Naive thymus-derived CD8-positive, alpha-beta T cell (primary cell): ENCODE measurements around the gene DUOX2. TPM values are rescaled to one million over a fixed set of nuclear protein-coding genes. Genes with fewer than 3 reads are reported as not detected.
A peak's percentile ranks its signal among the peaks of the same experiment; 100 is the strongest.

Source experiments
- ATAC-seq, 2 donors: fragments of 150-1000 bp; cut with Tn5 transposase in 1 of 2; sonication (Bioruptor Pico), chemical (Tn5 transposase) in 1 of 2; 1 replicate in 1 of 2; 2 replicates in 1 of 2; pipeline ENCODE4 v1.10.0; 2021; ENCODE audit warnings: mild to moderate bottlenecking in 2 of 2, moderate library complexity in 2 of 2
- POLR2A ChIA-PET: fragments of 350-600 bp; sonication (Branson Sonifier 250); formaldehyde crosslinking; loops from one replicate; lab custom pipeline; 2021; ENCODE audit warnings: antibody characterized with exemption; lab: Charles Lee
- DNase-seq, 10 donors: peaks; one replicate each; pipeline versions ENCODE4 v3.0.0 to v3.0.0-alpha.2; 2020 to 2022
- H3K27ac Mint-ChIP-seq, 10 donors: one replicate each; pipeline ENCODE4 v1.8.0; 2020 to 2022; ENCODE audit warnings: mild to moderate bottlenecking in 10 of 10, mixed read lengths in 10 of 10, moderate library complexity in 4 of 10, inconsistent platforms in 1 of 10
- H3K27me3 Mint-ChIP-seq, 5 donors: one replicate each; pipeline ENCODE4 v1.8.0; 2021 to 2022; ENCODE audit warnings: mixed read lengths in 5 of 5
- H3K36me3 Mint-ChIP-seq, 3 donors: one replicate each; pipeline ENCODE4 v1.8.0; 2020 to 2022; ENCODE audit warnings: mixed read lengths in 3 of 3, mild to moderate bottlenecking in 2 of 3, inconsistent platforms in 1 of 3
- H3K4me1 Mint-ChIP-seq, 4 donors: one replicate each; pipeline ENCODE4 v1.8.0; 2021 to 2022; ENCODE audit warnings: mixed read lengths in 4 of 4
- H3K4me3 Mint-ChIP-seq, 10 donors: one replicate each; pipeline ENCODE4 v1.8.0; 2020 to 2022; ENCODE audit warnings: mild to moderate bottlenecking in 10 of 10, mixed read lengths in 10 of 10, moderate library complexity in 6 of 10, inconsistent platforms in 1 of 10
- H3K9me3 Mint-ChIP-seq, 9 donors: one replicate each; pipeline ENCODE4 v1.8.0; 2020 to 2022; ENCODE audit warnings: mixed read lengths in 9 of 9, mild to moderate bottlenecking in 3 of 9, inconsistent platforms in 1 of 9, moderate library complexity in 1 of 9
- polyA plus RNA-seq, 3 donors: library from polyadenylated mRNA; unstranded; fragments of 300-500 nt; fragmentation: Illumina TruSeq; gene quantifications; one replicate each; pipeline ENCODE4 v1.2.3, GENCODE V29; 2021
- total RNA-seq, 8 experiments: library from RNA in 2 of 8; stranded (reverse) in 2 of 8; gene quantifications; one replicate each; pipeline ENCODE4 v1.2.3 and lab custom pipeline; 2021 to 2026

DUOX2 gene
- total RNA-seq (not detected), polyA plus RNA-seq (not detected), total RNA-seq (lab: John Stamatoyannopoulos, UW) (0 to 0.17 (median 0.07) reads per million in 6 experiments)

DNA sequence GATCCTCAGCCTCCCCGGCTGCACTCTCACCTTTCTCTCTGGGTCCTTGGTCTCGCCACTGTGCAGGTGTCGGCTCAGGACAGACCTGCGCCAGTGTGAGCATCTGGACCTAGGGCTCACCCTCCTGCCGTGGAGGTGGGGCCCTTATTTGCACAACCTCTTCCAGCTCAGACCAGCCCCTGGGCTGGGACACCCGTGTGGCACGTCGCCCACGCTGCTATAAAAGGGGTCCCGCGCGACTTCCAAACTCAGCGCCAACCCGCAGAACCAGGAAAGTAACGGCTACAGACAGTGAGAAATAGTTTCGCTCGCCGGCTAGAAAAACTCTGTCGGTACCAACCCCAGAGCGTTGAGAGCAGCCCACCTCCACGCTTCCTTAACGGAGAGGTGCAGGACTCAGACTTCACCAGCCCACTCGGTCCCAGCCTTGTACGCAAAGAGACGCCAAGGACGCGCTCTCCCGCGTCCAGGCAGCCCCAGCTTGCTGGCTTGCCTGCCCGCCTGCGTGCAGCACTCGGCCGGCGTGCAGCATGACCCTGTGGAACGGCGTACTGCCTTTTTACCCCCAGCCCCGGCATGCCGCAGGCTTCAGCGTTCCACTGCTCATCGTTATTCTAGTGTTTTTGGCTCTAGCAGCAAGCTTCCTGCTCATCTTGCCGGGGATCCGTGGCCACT lies at the start of gene DUOX2, which contains the start of gene DUOXA2:
TSS of gene DUOX2 (minus strand) at position 97 of the 675 bp plus-strand sequence. CDS start 761 bp downstream, outside the sequence.
TSS of gene DUOXA2 (plus strand) at position 251 of the 675 bp plus-strand sequence. CDS start at position 531, 280 bp downstream.
- POLR2A ChIA-PET = no interaction called here
- peaks cover 0 to 2% (median 0%) of the 10 kb centered on the region in 9 donors for H3K9me3 Mint-ChIP-seq
- ATAC-seq = no peak
- no peak for DNase-seq
- peaks cover 27 to 64% (median 55%) of the 10 kb centered on the region in 4 donors for H3K4me1 Mint-ChIP-seq
- peaks cover 0 to 2% (median 0%) of the 10 kb centered on the region in 3 donors for H3K36me3 Mint-ChIP-seq
- H3K4me3 Mint-ChIP-seq = peak within 1 kb of the TSS; percentile 33 to 78 (median 56)
- H3K27ac Mint-ChIP-seq = no peak within 1 kb of the TSS
- H3K27me3 Mint-ChIP-seq = peaks cover 46 to 90% (median 69%) of the 10 kb centered on the region in 5 donors

DNA sequence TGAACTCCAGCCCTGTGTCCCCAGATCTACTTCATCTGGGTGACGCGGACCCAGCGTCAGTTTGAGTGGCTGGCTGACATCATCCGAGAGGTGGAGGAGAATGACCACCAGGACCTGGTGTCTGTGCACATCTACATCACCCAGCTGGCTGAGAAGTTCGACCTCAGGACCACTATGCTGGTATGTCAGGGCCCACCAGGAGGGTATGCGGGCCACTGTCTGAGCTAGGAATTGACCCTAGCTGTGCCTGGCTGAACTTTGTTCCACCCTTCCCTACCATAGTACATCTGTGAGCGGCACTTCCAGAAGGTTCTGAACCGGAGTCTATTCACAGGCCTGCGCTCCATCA lies 49.5 kb upstream of the DUOX2 start:
- DNase-seq (no peak), ATAC-seq (no peak)
- Mint-ChIP-seq H3K27ac (peak overlapping the region in 3 of 10 donors; percentile 34 to 71 (median 62)), H3K9me3 (no peaks in the 10 kb centered on the region), H3K4me1 (peaks cover 6 to 30% (median 16%) of the 10 kb centered on the region in 4 donors), H3K36me3 (peaks cover 0 to 3% (median 0%) of the 10 kb centered on the region in 3 donors), H3K27me3 (no peaks in the 10 kb centered on the region), H3K4me3 (no peak overlapping the region)
- POLR2A ChIA-PET = interaction anchor here (0.6 to 2.2 kb wide), 6 partner anchors 12 to 239 kb away, joined by 3 to 21 read pairs (median 4); a partner anchor contains a TSS

DNA sequence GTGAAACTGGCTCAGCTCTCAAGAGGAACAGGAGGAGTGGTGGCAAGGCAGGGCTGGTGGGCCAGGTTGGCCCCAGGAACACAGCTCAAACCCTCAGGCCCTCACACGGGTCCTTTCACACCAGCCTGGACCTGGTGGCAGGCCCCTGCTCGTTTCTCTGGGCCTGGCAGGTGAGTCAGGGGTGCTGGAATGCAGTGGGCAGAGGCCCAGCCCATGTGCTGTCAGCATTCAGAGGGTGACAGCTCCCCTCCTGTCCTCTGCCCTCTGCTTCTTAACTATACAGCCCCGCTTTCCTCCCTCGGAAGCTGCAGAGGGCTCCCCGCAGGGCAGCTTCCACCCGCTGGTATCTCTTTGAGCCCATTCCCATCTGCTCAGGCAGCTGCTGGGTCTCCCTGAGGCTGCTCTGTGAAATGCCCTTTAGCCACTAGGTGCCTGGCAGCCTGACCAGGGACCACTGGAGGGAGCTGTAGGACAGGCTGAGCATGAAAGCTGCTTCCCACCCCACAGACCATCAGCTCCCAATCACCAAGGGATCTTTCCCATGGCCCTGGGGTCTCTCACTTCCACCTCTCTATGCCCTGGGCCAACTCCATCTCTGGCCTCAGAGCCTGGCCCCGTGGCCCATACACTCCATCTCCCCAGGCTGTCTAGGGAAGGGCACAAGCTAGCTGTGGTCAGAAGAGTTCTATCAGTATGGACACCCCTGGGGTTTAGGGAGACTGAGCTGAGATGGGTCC lies 49.0 kb upstream of the DUOX2 start:
- POLR2A ChIA-PET = interaction anchor here (0.6 to 2.2 kb wide), 6 partner anchors 12 to 240 kb away, joined by 3 to 21 read pairs (median 4); a partner anchor contains a TSS
- ATAC-seq (no peak), DNase-seq (peak; percentile 30 to 81 (median 52))
- Mint-ChIP-seq H3K4me3 (no peak overlapping the region), H3K27me3 (no peaks in the 10 kb centered on the region), H3K36me3 (peaks cover 0 to 3% (median 0%) of the 10 kb centered on the region in 3 donors), H3K4me1 (peaks cover 6 to 33% (median 16%) of the 10 kb centered on the region in 4 donors), H3K27ac (peak overlapping the region in 4 of 10 donors; percentile 34 to 71 (median 53)), H3K9me3 (no peaks in the 10 kb centered on the region)

GRCh38 chr15:45161666-45162065 lies 47.7 kb upstream of the DUOX2 start:
- no peak for ATAC-seq
- Mint-ChIP-seq H3K9me3 (no peaks in the 10 kb centered on the region), H3K27ac (no peak overlapping the region), H3K27me3 (no peaks in the 10 kb centered on the region), H3K4me1 (peaks cover 6 to 35% (median 16%) of the 10 kb centered on the region in 4 donors), H3K4me3 (no peak overlapping the region), H3K36me3 (peaks cover 0 to 3% (median 0%) of the 10 kb centered on the region in 3 donors)
- no peak for DNase-seq
- POLR2A ChIA-PET = interaction anchor here (1.0 kb wide), 1 partner anchor 39 kb away, joined by 3 read pairs; no protein-coding TSS in a partner anchor

DNA sequence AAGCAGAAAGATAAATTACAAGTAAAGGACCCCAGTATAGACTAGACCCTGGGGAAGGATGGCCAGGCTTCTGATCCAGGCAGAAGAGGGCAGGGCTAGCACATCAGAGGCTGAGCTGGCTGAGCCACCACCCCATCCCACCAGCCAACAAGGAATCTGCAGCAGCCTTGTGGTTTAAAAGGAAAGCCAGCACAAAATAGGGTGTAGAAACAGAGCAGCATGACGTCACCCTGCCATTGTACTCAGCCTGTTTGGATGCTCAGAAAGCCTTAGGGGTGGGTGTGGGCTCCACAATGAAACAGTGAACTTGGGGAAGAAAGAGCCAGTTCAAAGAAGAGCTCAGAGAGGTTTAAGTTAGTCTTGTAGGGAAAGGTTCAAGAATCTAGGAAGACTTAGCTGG lies 44.0 kb upstream of the DUOX2 start:
- POLR2A ChIA-PET = interaction anchor here (1.0 kb wide), 1 partner anchor 9 kb away, joined by 3 read pairs; no protein-coding TSS in a partner anchor
- H3K4me3 Mint-ChIP-seq = no peak overlapping the region
- no peaks in the 10 kb centered on the region for H3K27me3 Mint-ChIP-seq
- H3K4me1 Mint-ChIP-seq = peaks cover 0 to 16% (median 7%) of the 10 kb centered on the region in 4 donors
- no peak overlapping the region for H3K27ac Mint-ChIP-seq
- H3K9me3 Mint-ChIP-seq = no peaks in the 10 kb centered on the region
- peaks cover 0 to 3% (median 0%) of the 10 kb centered on the region in 3 donors for H3K36me3 Mint-ChIP-seq
- ATAC-seq (no peak), DNase-seq (no peak)

DNA sequence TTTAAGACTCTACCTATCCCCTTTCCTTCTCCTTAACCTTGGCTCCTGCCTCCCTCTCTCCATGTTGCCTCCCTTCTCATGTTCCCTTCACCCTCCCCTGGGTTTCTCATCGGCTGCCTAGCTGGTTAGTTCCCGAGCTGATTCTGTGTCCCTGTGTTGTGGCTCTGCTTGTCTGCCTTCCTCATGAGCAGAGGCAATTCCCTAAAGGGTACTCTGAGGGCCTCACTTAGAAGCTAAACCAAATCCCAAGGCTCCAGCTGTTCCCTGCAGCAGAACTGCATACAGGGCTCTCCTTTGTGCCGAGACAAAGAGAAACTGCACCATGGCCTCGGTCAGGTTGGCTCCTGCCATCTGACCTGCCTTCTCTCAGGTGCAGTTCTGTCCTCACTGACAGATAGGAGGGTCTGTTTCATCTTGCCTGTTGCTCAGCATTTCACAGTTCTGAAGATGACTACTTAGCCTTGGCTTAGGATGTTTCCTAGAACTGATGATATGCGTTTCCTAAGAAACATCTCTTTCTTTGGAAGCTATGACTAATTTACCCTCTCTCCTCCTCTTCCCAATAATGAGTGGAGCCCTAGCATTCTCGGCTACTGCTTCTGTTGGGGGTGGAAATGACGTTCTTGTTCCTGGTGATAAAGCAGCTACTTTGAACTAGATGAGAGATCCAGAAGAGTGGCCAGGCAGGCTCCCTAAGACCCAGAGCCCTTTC lies 42.9 kb upstream of the DUOX2 start:
- H3K4me1 Mint-ChIP-seq = peaks cover 0 to 16% (median 6%) of the 10 kb centered on the region in 4 donors
- no peaks in the 10 kb centered on the region for H3K9me3 Mint-ChIP-seq
- ATAC-seq = no peak
- no peaks in the 10 kb centered on the region for H3K27me3 Mint-ChIP-seq
- no peak for DNase-seq
- H3K27ac Mint-ChIP-seq = peak overlapping the region in 3 of 10 donors; percentile 15 to 69 (median 43)
- H3K4me3 Mint-ChIP-seq = no peak overlapping the region
- POLR2A ChIA-PET = no interaction called here
- peaks cover 0 to 8% (median 0%) of the 10 kb centered on the region in 3 donors for H3K36me3 Mint-ChIP-seq

- Mint-ChIP-seq H3K36me3 (peaks cover 0 to 8% (median 0%) of the 10 kb centered on the region in 3 donors), H3K9me3 (no peaks in the 10 kb centered on the region), H3K4me3 (no peak overlapping the region), H3K27ac (no peak overlapping the region), H3K27me3 (no peaks in the 10 kb centered on the region), H3K4me1 (peaks cover 0 to 15% (median 5%) of the 10 kb centered on the region in 4 donors)
- POLR2A ChIA-PET = no interaction called here
- ATAC-seq = no peak
- DNase-seq = no peak
These were observed 41.8 kb upstream of the DUOX2 start for GRCh38 chr15:45155739-45156138.

DNA sequence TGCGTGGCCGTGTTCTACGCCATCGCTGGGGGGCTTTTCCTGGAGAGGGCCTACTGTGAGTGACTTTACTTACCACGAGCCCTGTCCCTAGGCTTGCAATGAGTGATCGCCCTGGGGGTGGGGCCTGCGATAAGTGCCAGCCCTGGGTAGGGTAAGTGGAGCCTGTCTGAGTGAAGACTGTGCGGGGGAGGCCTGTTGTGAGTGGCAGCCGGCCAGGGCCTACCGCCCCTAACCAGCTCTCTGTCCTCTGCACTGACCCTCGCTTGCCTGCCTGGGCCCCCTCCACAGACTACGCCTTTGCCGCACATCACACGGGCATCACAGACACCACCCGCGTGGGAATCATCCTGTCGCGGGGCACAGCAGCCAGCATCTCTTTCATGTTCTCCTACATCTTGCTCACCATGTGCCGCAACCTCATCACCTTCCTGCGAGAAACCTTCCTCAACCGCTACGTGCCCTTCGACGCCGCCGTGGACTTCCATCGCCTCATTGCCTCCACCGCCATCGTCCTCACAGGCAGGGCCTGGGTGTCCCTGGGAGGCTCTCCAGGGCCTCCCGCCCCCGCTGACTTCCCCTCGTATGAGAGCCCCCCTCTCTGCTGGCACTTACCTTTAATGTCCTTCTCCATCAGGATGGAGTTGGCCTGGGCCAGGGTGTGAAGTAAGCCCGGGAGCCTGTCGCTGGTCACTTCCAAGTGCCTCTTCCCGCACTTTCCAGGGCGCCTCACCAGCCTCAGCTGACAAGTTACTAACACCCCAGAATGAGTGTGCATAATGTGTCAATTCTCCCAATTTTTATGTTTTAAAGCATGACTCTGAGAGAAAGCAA lies 38.2 kb upstream of the DUOX2 start:
- no peak overlapping the region for H3K4me3 Mint-ChIP-seq
- no peaks in the 10 kb centered on the region for H3K27me3 Mint-ChIP-seq
- peaks cover 0 to 5% (median 0%) of the 10 kb centered on the region in 3 donors for H3K36me3 Mint-ChIP-seq
- H3K9me3 Mint-ChIP-seq = no peaks in the 10 kb centered on the region
- peaks cover 4 to 8% (median 6%) of the 10 kb centered on the region in 4 donors for H3K4me1 Mint-ChIP-seq
- DNase-seq (no peak), ATAC-seq (no peak)
- no peak overlapping the region for H3K27ac Mint-ChIP-seq
- POLR2A ChIA-PET = no interaction called here

DNA sequence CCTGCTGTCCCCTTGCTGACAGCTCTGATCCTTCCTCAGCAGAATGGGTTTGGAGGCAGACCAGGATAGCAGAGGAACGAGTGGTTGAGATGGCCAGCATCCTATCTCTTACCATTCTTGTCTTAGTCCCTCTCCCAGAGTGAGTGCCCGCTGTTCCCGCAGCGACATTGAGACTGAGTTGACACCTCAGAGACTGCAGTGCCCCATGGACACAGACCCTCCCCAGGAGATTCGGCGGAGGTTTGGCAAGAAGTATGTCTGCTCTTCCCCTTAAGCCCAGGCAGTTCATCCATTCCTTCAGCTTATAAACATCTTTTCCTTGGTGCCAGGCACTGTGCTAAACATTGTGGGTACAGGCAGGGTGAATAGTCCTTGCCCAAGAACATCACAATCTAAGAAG lies 37.0 kb upstream of the DUOX2 start:
- DNase-seq (no peak), ATAC-seq (no peak)
- Mint-ChIP-seq H3K9me3 (no peaks in the 10 kb centered on the region), H3K27ac (no peak overlapping the region), H3K4me3 (no peak overlapping the region), H3K27me3 (no peaks in the 10 kb centered on the region), H3K36me3 (peaks cover 0 to 5% (median 0%) of the 10 kb centered on the region in 3 donors), H3K4me1 (peaks cover 4 to 8% (median 5%) of the 10 kb centered on the region in 4 donors)
- POLR2A ChIA-PET = no interaction called here

DNA sequence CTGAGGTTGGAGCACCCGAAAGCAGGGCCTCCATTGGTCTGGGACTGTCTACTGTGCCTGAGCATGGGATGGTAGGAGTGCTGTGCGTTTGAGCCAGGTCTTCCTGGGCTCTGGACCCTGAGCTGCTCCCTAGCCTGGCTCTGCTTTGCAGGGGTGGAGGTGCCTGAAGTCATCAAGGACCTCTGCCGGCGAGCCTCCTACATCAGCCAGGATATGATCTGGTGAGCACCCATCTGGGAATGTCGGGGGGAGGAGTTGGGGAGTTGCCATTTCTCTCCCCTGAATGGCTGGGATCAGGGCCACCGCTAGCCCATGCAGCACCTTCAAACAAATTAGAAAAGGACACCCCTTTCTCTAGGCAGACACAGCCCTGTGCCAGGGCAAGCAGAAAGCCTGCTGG lies 36.5 kb upstream of the DUOX2 start:
- ATAC-seq (no peak), DNase-seq (no peak)
- POLR2A ChIA-PET = no interaction called here
- Mint-ChIP-seq H3K4me3 (no peak overlapping the region), H3K36me3 (peaks cover 0 to 5% (median 0%) of the 10 kb centered on the region in 3 donors), H3K27me3 (no peaks in the 10 kb centered on the region), H3K9me3 (no peaks in the 10 kb centered on the region), H3K4me1 (peaks cover 4 to 8% (median 6%) of the 10 kb centered on the region in 4 donors), H3K27ac (no peak overlapping the region)

GRCh38 chr15:45149060-45149459 lies 35.1 kb upstream of the DUOX2 start:
- Mint-ChIP-seq H3K4me1 (peaks cover 4 to 8% (median 6%) of the 10 kb centered on the region in 4 donors), H3K27me3 (no peaks in the 10 kb centered on the region), H3K4me3 (no peak overlapping the region), H3K36me3 (peaks cover 0 to 5% (median 0%) of the 10 kb centered on the region in 3 donors), H3K27ac (peak overlapping the region in 2 of 10 donors; percentile 31 to 32), H3K9me3 (no peaks in the 10 kb centered on the region)
- DNase-seq (no peak), ATAC-seq (no peak)
- POLR2A ChIA-PET = no interaction called here
